HepG2 (cell line): ENCODE data around the gene ADCY5. TPM values are rescaled to one million over a fixed set of nuclear protein-coding genes. Genes with fewer than 3 reads are reported as not detected.

Experiments
- ATAC-seq: fragments of 200-7000 bp; cut with Tn5 transposase; 3 replicates; pipeline ENCODE4 v1.9.1; 2020; ENCODE audit warnings: mild to moderate bottlenecking, moderate library complexity
- BruUV-seq: library from RNA; stranded (reverse); fragments of 400-500 nt; replicated peaks from 2 replicates; lab custom pipeline; 2021; lab: Mats Ljungman, UMichigan
- CTCF ChIA-PET: fragments of 300-600 bp; formaldehyde crosslinking; extraction: SDS; loops from one replicate; lab custom pipeline; 2021; ENCODE audit warnings: low total read pairs, inconsistent platforms, low intra/inter-chr PET ratio; lab: Yijun Ruan, JAX
- POLR2A ChIA-PET: fragments of 350-600 bp; sonication (Branson Sonifier 250); formaldehyde crosslinking; loops from one replicate; lab custom pipeline; 2020; ENCODE audit warnings: antibody characterized with exemption, inconsistent platforms; lab: Yijun Ruan, JAX
- DNase-seq: peaks from one replicate; pipeline ENCODE4 v3.0.0-alpha.2; 2015; ENCODE audit warnings: low spot score
- FAIRE-seq: peaks from 3 replicates; lab custom pipeline; 2011; peaks lifted over from hg19 to GRCh38; lab: Jason Lieb, UNC
- H2AFZ ChIP-seq: one replicate; pipeline ENCODE4 v1.6.1; 2011; ENCODE audit warnings: low read length, inconsistent platforms
- H3K27ac ChIP-seq: fragments of 300-600 bp; 3 replicates; pipeline ENCODE4 v1.8.0; 2011; ENCODE audit warnings: mixed run types, mild to moderate bottlenecking, mixed read lengths, low read length, inconsistent platforms; ENCODE audit not compliant: insufficient read depth; ENCODE audit errors: extremely low read length
- H3K27me3 ChIP-seq, 2 experiments: fragments of 200-600 bp in 1 of 2; 2 replicates in 1 of 2; 3 replicates in 1 of 2; pipeline versions ENCODE4 v1.6.0 to v1.8.0; 2011; ENCODE audit warnings: low read length in 2 of 2, mild to moderate bottlenecking in 2 of 2, moderate library complexity in 2 of 2, inconsistent platforms in 1 of 2; ENCODE audit not compliant: insufficient read depth in 2 of 2, control insufficient read depth in 1 of 2
- H3K36me3 ChIP-seq, 2 experiments: fragments of 200-600 bp in 1 of 2; replicated peaks in 1 of 2; 2 replicates in 1 of 2; 3 replicates in 1 of 2; pipeline versions ENCODE4 v1.5.1 to v1.8.0; 2011; ENCODE audit warnings: low read length in 2 of 2, inconsistent platforms in 1 of 2; ENCODE audit not compliant: insufficient read depth in 2 of 2, control insufficient read depth in 1 of 2
- H3K4me1 ChIP-seq: 2 replicates; pipeline ENCODE4 v1.5.1; 2012; ENCODE audit warnings: low read length, inconsistent platforms; ENCODE audit not compliant: insufficient read depth
- H3K4me2 ChIP-seq: 2 replicates; pipeline ENCODE4 v1.6.0; 2011; ENCODE audit warnings: low read depth, low read length, inconsistent platforms
- H3K4me3 ChIP-seq, 3 experiments: fragments of 200-600 bp in 1 of 3; sonication (generic), shearing (Covaris generic) in 1 of 3; replicated peaks in 1 of 3; 2 replicates each; pipeline ENCODE4 v1.5.1; 2011 to 2016; ENCODE audit warnings: low read length in 3 of 3, inconsistent platforms in 2 of 3, low read depth in 2 of 3, mild to moderate bottlenecking in 2 of 3, control low read depth in 1 of 3, mixed read lengths in 1 of 3; ENCODE audit not compliant: insufficient read depth in 1 of 3
- H3K79me2 ChIP-seq: one replicate; pipeline ENCODE4 v1.6.1; 2011; ENCODE audit warnings: low read length, inconsistent platforms; ENCODE audit not compliant: insufficient read depth
- H3K9ac ChIP-seq: 2 replicates; pipeline ENCODE4 v1.6.0; 2011; ENCODE audit warnings: mild to moderate bottlenecking, low read depth, low read length, inconsistent platforms; ENCODE audit not compliant: insufficient read depth
- H3K9me3 ChIP-seq: 2 replicates; pipeline ENCODE4 v1.5.1; 2012; ENCODE audit warnings: mild to moderate bottlenecking, low read length
- H4K20me1 ChIP-seq: 2 replicates; pipeline ENCODE4 v1.6.0; 2011; ENCODE audit warnings: inconsistent platforms, mild to moderate bottlenecking, low read length, moderate library complexity; ENCODE audit not compliant: insufficient read depth
- ATRX ChIP-seq: sonication (generic); formaldehyde crosslinking; IDR thresholded peaks from 2 replicates; pipeline ENCODE4 v1.4.0; 2020; ENCODE audit warnings: missing genetic modification reagents, borderline replicate concordance
- DNMT3B ChIP-seq: conservative IDR thresholded peaks from 2 replicates; pipeline ENCODE4 v1.6.1; 2016; ENCODE audit warnings: missing biosample characterization, control low read depth
- HDAC2 ChIP-seq: sonication (generic); formaldehyde crosslinking; IDR thresholded peaks from 2 replicates; pipeline ENCODE4 v1.4.0; 2020; ENCODE audit warnings: missing genetic modification reagents
- HNF1A ChIP-seq, 2 experiments: sonication (generic) in 1 of 2; formaldehyde crosslinking in 1 of 2; IDR thresholded peaks; 2 replicates each; pipeline versions ENCODE4 v1.4.0 to v1.6.1; 2016 to 2020; ENCODE audit warnings: borderline replicate concordance in 1 of 2, low read depth in 1 of 2, mild to moderate bottlenecking in 1 of 2, missing genetic modification reagents in 1 of 2
- REXO4 ChIP-seq: sonication (generic); formaldehyde crosslinking; IDR thresholded peaks from 2 replicates; pipeline ENCODE4 v1.8.0; 2022; ENCODE audit warnings: missing genetic modification reagents, mild to moderate bottlenecking, borderline replicate concordance
- ZNF280B ChIP-seq: sonication (generic); formaldehyde crosslinking; IDR thresholded peaks from 2 replicates; pipeline ENCODE4 v1.5.0; 2020; ENCODE audit warnings: missing genetic modification reagents, mild to moderate bottlenecking, borderline replicate concordance
- ZNF576 ChIP-seq: sonication (generic); formaldehyde crosslinking; IDR thresholded peaks from 2 replicates; pipeline ENCODE4 v1.4.0; 2020; ENCODE audit warnings: mild to moderate bottlenecking, missing genetic modification reagents
- ZNF652 ChIP-seq: IDR thresholded peaks from 2 replicates; pipeline ENCODE4 v1.6.1; 2016; ENCODE audit warnings: low read depth, borderline replicate concordance
- ZSCAN29 ChIP-seq: sonication (generic); formaldehyde crosslinking; conservative IDR thresholded peaks from 2 replicates; pipeline ENCODE4 v1.4.0; 2020; ENCODE audit warnings: mild to moderate bottlenecking, missing genetic modification reagents
- WGBS: methylation state at CpG from one replicate; pipeline ENCODE4 v1.1.6; 2017; ENCODE audit warnings: low lambda C conversion rate; 5-methylcytosine and 5-hydroxymethylcytosine counted together
- in situ Hi-C: cut with HindIII; loops from 2 replicates; pipeline ENCODE4 v1.10.0; 2017; ENCODE audit warnings: low pct_unique_long_range_greater_than_20kb; ENCODE audit not compliant: extremely low pct_ligation_motif_present
- intact Hi-C: fragments of 100-400 bp; cut with micrococcal nuclease; formaldehyde crosslinking; loops from one replicate; pipeline ENCODE4 v1.10.0; 2022; ENCODE audit not compliant: unreplicated experiment
- polyA plus RNA-seq, 8 experiments: library from polyadenylated mRNA; depleted of rRNA in 3 of 8; stranded (reverse) in 7 of 8; unstranded in 1 of 8; fragments of >200 nt; fragmentation: Illumina TruSeq in 4 of 8; extraction: Trizol in 4 of 8; gene quantifications; 2 replicates each; pipeline versions ENCODE4 v1.2.1 to v1.2.3, GENCODE V29; 2011 to 2016; ENCODE audit warnings: low read depth in 4 of 8, missing spikeins in 1 of 8, mixed read lengths in 1 of 8; ENCODE audit not compliant: insufficient read depth in 1 of 8
- total RNA-seq, 5 experiments: library from RNA; depleted of rRNA; stranded (reverse); fragments of >200 nt; fragmentation: Illumina TruSeq; extraction: Trizol; gene quantifications; 2 replicates each; pipeline ENCODE4 v1.2.3, GENCODE V29; 2016; ENCODE audit warnings: low read depth in 1 of 5
- TF ChIP-seq, protein P1 (sequence below): sonication (generic); formaldehyde crosslinking; IDR thresholded peaks from 2 replicates; pipeline ENCODE4 v1.5.1; 2020; ENCODE audit warnings: missing genetic modification reagents, mild to moderate bottlenecking, borderline replicate concordance

The ADCY5 gene
- total and polyA plus RNA-seq, 2 of the 13 experiments (the other 11 are each of a cell fraction or from before 2014, with no cell fraction given), result not detected

DNA sequence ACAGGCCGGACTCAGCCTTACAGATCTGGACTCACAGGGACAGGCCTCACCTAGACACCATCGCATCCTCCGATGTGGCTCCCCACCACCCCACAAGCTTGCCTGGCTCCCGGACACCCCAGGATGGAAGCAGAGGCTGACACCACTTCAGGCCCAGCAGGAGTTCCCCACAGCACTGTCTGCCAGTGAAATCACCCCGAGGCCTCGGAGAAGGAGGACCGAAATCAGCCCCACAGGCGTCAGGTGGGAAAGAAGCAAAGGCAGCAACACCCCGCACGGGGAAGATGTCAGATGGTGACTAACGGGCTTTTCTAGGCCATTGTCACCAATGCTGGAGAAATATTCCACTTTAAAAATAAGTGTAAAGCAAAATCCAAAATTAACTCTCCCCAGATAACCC, 18.6 kb downstream of the ADCY5 start:
- no peaks in the 10 kb centered on the region for H4K20me1 ChIP-seq
- TF ChIP-seq REXO4 (CRISPR knock-in tag), result no peak
- TF ChIP-seq HDAC2, result no peak
- H3K27ac ChIP-seq, result no peak overlapping the region
- no peak overlapping the region for H3K4me2 ChIP-seq
- no TSS peak for BruUV-seq
- no peak overlapping the region for H3K4me3 ChIP-seq
- no peak for ATAC-seq
- H3K79me2 ChIP-seq, result no peaks in the 10 kb centered on the region
- intact Hi-C loops (no loop called here), in situ Hi-C loops (no loop called here)
- no peak overlapping the region for H2AFZ ChIP-seq
- no peak for DNase-seq
- H3K27me3 ChIP-seq, result peaks cover 2 to 28% of the 10 kb centered on the region in 2 experiments; a peak in 3 of 5 replicates
- no peaks in the 10 kb centered on the region for H3K9me3 ChIP-seq
- POLR2A ChIA-PET, result no interaction called here
- no peak overlapping the region for H3K9ac ChIP-seq
- FAIRE-seq, result no peak
- CTCF ChIA-PET, result no interaction called here
- 34% methylated on average over 11 of the region's 11 CpGs for WGBS
- H3K36me3 ChIP-seq, result no peaks in the 10 kb centered on the region
- H3K4me1 ChIP-seq, result peaks cover 25% of the 10 kb centered on the region

GRCh38 chr3:123429362-123430125, 19.3 kb downstream of the ADCY5 start:
- CTCF ChIA-PET, result no interaction called here
- ATAC-seq (no peak), FAIRE-seq (no peak), DNase-seq (no peak)
- Histone ChIP-seq H3K36me3 (no peaks in the 10 kb centered on the region), H3K27ac (no peak overlapping the region), H2AFZ (no peak overlapping the region), H3K4me2 (no peak overlapping the region), H3K27me3 (peaks cover 2 to 28% of the 10 kb centered on the region in 2 experiments; a peak in 3 of 5 replicates), H3K4me1 (peaks cover 25% of the 10 kb centered on the region), H3K79me2 (no peaks in the 10 kb centered on the region), H4K20me1 (no peaks in the 10 kb centered on the region), H3K4me3 (no peak overlapping the region), H3K9ac (no peak overlapping the region), H3K9me3 (no peaks in the 10 kb centered on the region)
- POLR2A ChIA-PET, result no interaction called here
- 6% methylated on average over 2 of the region's 10 CpGs for WGBS
- in situ Hi-C loops (no loop called here), intact Hi-C loops (no loop called here)
- no TSS peak for BruUV-seq
- TF ChIP-seq ZNF280B (CRISPR knock-in tag), result no peak
- TF ChIP-seq, protein P1, sequence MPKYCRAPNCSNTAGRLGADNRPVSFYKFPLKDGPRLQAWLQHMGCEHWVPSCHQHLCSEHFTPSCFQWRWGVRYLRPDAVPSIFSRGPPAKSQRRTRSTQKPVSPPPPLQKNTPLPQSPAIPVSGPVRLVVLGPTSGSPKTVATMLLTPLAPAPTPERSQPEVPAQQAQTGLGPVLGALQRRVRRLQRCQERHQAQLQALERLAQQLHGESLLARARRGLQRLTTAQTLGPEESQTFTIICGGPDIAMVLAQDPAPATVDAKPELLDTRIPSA, result no peak
- TF ChIP-seq HNF1A (IDR thresholded peaks at IDR 0.05; ENCODE audit: low read depth), result no peak
- TF ChIP-seq HNF1A (CRISPR knock-in tag; IDR thresholded peaks at IDR 0.05; ENCODE audit: borderline replicate concordance), result no peak
- TF ChIP-seq ZNF576 (CRISPR knock-in tag), result no peak
- no peak for TF ChIP-seq DNMT3B (CRISPR knock-in tag)
- TF ChIP-seq ZNF652, result no peak
- TF ChIP-seq ATRX (CRISPR knock-in tag), result no peak
- no peak for TF ChIP-seq ZSCAN29 (CRISPR knock-in tag)
